SK-N-SH (cell line): Measurements from ENCODE around the gene POMGNT1. TPM values are rescaled to one million over a fixed set of nuclear protein-coding genes. Genes with fewer than 3 reads are reported as not detected.

Experiments used
- CTCF ChIA-PET: fragments of 300-600, 350-600 bp; formaldehyde crosslinking; extraction: SDS; loops from one replicate; lab custom pipeline; 2021; lab: Yijun Ruan, JAX
- POLR2A ChIA-PET: fragments of 350-600 bp; sonication (Branson Sonifier 250); formaldehyde crosslinking; extraction: SDS; loops from one replicate; lab custom pipeline; 2020; ENCODE audit warnings: antibody characterized with exemption, inconsistent platforms; lab: Yijun Ruan, JAX
- DNase-seq: peaks from one replicate; pipeline ENCODE4 v3.0.0; 2012
- H2AFZ ChIP-seq: fragments of 200-600 bp; sonication (generic); 2 replicates; pipeline ENCODE4 v1.8.1; 2016; ENCODE audit warnings: antibody characterized with exemption, mild to moderate bottlenecking, low read depth
- H3F3A ChIP-seq: fragments of 200-600 bp; sonication (generic); replicated peaks from 2 replicates; pipeline ENCODE3; 2016; ENCODE audit warnings: antibody characterized with exemption, mild to moderate bottlenecking; ENCODE audit not compliant: insufficient read depth
- H3K27ac ChIP-seq, 2 experiments: fragments of 200-500 bp in 1 of 2; fragments of 200-600 bp in 1 of 2; sonication (Bioruptor generic) in 1 of 2; sonication (generic), shearing (Covaris generic) in 1 of 2; 2 replicates each; pipeline versions ENCODE4 v1.5.1 to v1.6.1; 2014 to 2016; ENCODE audit warnings: low read depth in 2 of 2, inconsistent platforms in 1 of 2, low read length in 1 of 2, mild to moderate bottlenecking in 1 of 2, mixed read lengths in 1 of 2
- H3K27me3 ChIP-seq: fragments of 200-600 bp; sonication (generic), shearing (Covaris generic); 2 replicates; pipeline ENCODE4 v1.6.1; 2016; ENCODE audit warnings: mixed run types; ENCODE audit not compliant: insufficient read depth
- H3K36me3 ChIP-seq, 2 experiments: fragments of 200-500 bp in 1 of 2; fragments of 200-600 bp in 1 of 2; sonication (Bioruptor generic) in 1 of 2; sonication (generic) in 1 of 2; replicated peaks in 1 of 2; 2 replicates each; pipeline versions ENCODE3 to v1.5.1; 2014 to 2016; ENCODE audit warnings: low read length in 1 of 2, mild to moderate bottlenecking in 1 of 2; ENCODE audit not compliant: insufficient read depth in 2 of 2, control insufficient read depth in 1 of 2
- H3K4me1 ChIP-seq, 2 experiments: fragments of 200-500 bp in 1 of 2; fragments of 200-600 bp in 1 of 2; sonication (Bioruptor generic) in 1 of 2; sonication (generic), shearing (Covaris generic) in 1 of 2; 2 replicates each; pipeline versions ENCODE4 v1.5.1 to v1.6.1; 2014 to 2016; ENCODE audit warnings: low read depth in 1 of 2, low read length in 1 of 2, mixed run types in 1 of 2; ENCODE audit not compliant: insufficient read depth in 2 of 2, control insufficient read depth in 1 of 2
- H3K4me2 ChIP-seq: fragments of 200-600 bp; sonication (generic), shearing (Covaris generic); 2 replicates; pipeline ENCODE4 v1.6.1; 2017; ENCODE audit warnings: mixed run types
- H3K4me3 ChIP-seq, 2 experiments: fragments of 200-500 bp in 1 of 2; fragments of 200-600 bp in 1 of 2; sonication (Bioruptor generic) in 1 of 2; sonication (generic), shearing (Covaris generic) in 1 of 2; 2 replicates each; pipeline versions ENCODE4 v1.5.1 to v1.8.1; 2014 to 2016; ENCODE audit warnings: low read depth in 2 of 2, inconsistent platforms in 1 of 2, low read length in 1 of 2, mild to moderate bottlenecking in 1 of 2, mixed read lengths in 1 of 2, moderate library complexity in 1 of 2
- H3K79me2 ChIP-seq: fragments of 200-600 bp; sonication (generic); 2 replicates; pipeline ENCODE4 v1.8.1; 2017; ENCODE audit warnings: mild to moderate bottlenecking; ENCODE audit not compliant: insufficient read depth
- H3K9ac ChIP-seq: fragments of 200-600 bp; sonication (generic); 2 replicates; pipeline ENCODE4 v1.6.1; 2017; ENCODE audit warnings: mixed run types
- H3K9me2 ChIP-seq: fragments of 200-600 bp; sonication (generic); 2 replicates; pipeline ENCODE4 v1.6.1; 2017; ENCODE audit warnings: mixed run types
- H3K9me3 ChIP-seq: fragments of 200-600 bp; sonication (generic); 2 replicates; pipeline ENCODE4 v1.6.1; 2017; ENCODE audit warnings: mixed run types, mild to moderate bottlenecking, moderate library complexity
- H4K20me1 ChIP-seq: fragments of 200-600 bp; sonication (generic); 2 replicates; pipeline ENCODE4 v1.6.1; 2017; ENCODE audit warnings: mild to moderate bottlenecking, mixed run types; ENCODE audit not compliant: insufficient read depth
- ELF1 ChIP-seq: IDR thresholded peaks from 2 replicates; pipeline ENCODE4 v1.4.0; 2012
- EP300 ChIP-seq, 2 experiments: IDR thresholded peaks; 2 replicates each; pipeline versions ENCODE4 v1.4.0 to v1.6.1; 2012; ENCODE audit warnings: borderline replicate concordance in 1 of 2, low read depth in 1 of 2, low read length in 1 of 2
- EZH2phosphoT487 ChIP-seq: fragments of 200-600 bp; sonication (generic); IDR thresholded peaks from 2 replicates; pipeline ENCODE4 v1.6.1; 2017; ENCODE audit warnings: low read depth, mixed run types, mild to moderate bottlenecking, antibody characterized with exemption, moderate library complexity, borderline replicate concordance
- FOSL2 ChIP-seq: IDR thresholded peaks from 2 replicates; pipeline ENCODE4 v1.4.0; 2012; ENCODE audit warnings: low read depth, mild to moderate bottlenecking, moderate library complexity, borderline replicate concordance
- FOXJ3 ChIP-seq: sonication (generic); formaldehyde crosslinking; IDR thresholded peaks from 2 replicates; pipeline ENCODE4 v1.5.1; 2020; ENCODE audit warnings: mild to moderate bottlenecking, missing genetic modification reagents
- FOXM1 ChIP-seq: IDR thresholded peaks from 2 replicates; pipeline ENCODE4 v1.4.0; 2012; ENCODE audit warnings: low read depth, mild to moderate bottlenecking
- GATA2 ChIP-seq: sonication (generic); formaldehyde crosslinking; IDR thresholded peaks from 2 replicates; pipeline ENCODE4 v1.5.0; 2020; ENCODE audit warnings: mild to moderate bottlenecking, missing genetic modification reagents
- IRF3 ChIP-seq: fragments of 150-350 bp; IDR thresholded peaks from 2 replicates; pipeline ENCODE4 v1.6.1; 2016; ENCODE audit warnings: mild to moderate bottlenecking, low read depth, low read length
- JUND ChIP-seq: IDR thresholded peaks from 2 replicates; pipeline ENCODE4 v1.4.0; 2012
- MEF2A ChIP-seq: IDR thresholded peaks from 2 replicates; pipeline ENCODE4 v1.4.0; 2012; ENCODE audit warnings: low read depth, borderline replicate concordance
- MXI1 ChIP-seq: IDR thresholded peaks from 2 replicates; pipeline ENCODE4 v1.6.1; 2012; ENCODE audit warnings: mild to moderate bottlenecking, low read depth, low read length, improper control_type of control experiment
- NRF1 ChIP-seq: IDR thresholded peaks from 2 replicates; pipeline ENCODE4 v1.6.1; 2012; ENCODE audit warnings: low read depth, mild to moderate bottlenecking, low read length
- POLR2AphosphoS5 ChIP-seq: IDR thresholded peaks from 2 replicates; pipeline ENCODE4 v1.6.1; 2012; ENCODE audit warnings: low read depth, low read length
- RCOR1 ChIP-seq: fragments of 150-350 bp; IDR thresholded peaks from 2 replicates; pipeline ENCODE4 v1.6.1; 2017; ENCODE audit warnings: antibody characterized with exemption, low read length
- RXRA ChIP-seq: IDR thresholded peaks from 2 replicates; pipeline ENCODE4 v1.4.0; 2012; ENCODE audit warnings: low read depth, mild to moderate bottlenecking, borderline replicate concordance
- SIN3A ChIP-seq: IDR thresholded peaks from 2 replicates; pipeline ENCODE4 v1.6.1; 2012; ENCODE audit warnings: low read depth, mild to moderate bottlenecking, low read length, moderate library complexity, borderline replicate concordance
- SMC3 ChIP-seq: IDR thresholded peaks from 2 replicates; pipeline ENCODE4 v1.6.1; 2012; ENCODE audit warnings: low read depth, low read length, improper control_type of control experiment
- TAF1 ChIP-seq: IDR thresholded peaks from 2 replicates; pipeline ENCODE4 v1.6.1; 2012; ENCODE audit warnings: low read depth, mild to moderate bottlenecking, low read length, moderate library complexity, borderline replicate concordance
- TCF12 ChIP-seq: IDR thresholded peaks from 2 replicates; pipeline ENCODE4 v1.4.0; 2012
- TEAD4 ChIP-seq: IDR thresholded peaks from 2 replicates; pipeline ENCODE4 v1.4.0; 2012; ENCODE audit warnings: mild to moderate bottlenecking, borderline replicate concordance; ENCODE audit not compliant: insufficient read depth
- USF2 ChIP-seq: fragments of 150-350 bp; IDR thresholded peaks from 2 replicates; pipeline ENCODE4 v1.6.1; 2017; ENCODE audit warnings: antibody characterized with exemption, low read length, low read depth, borderline replicate concordance
- YY1 ChIP-seq: IDR thresholded peaks from 2 replicates; pipeline ENCODE4 v1.4.0; 2012; ENCODE audit warnings: low read depth, mild to moderate bottlenecking
- whole genome bisulfite sequencing: methylation state at CpG from one replicate; pipeline ENCODE4 v1.1.6; 2017; ENCODE audit warnings: low lambda C conversion rate; 5-methylcytosine and 5-hydroxymethylcytosine counted together
- polyA plus RNA-seq, 3 experiments: library from polyadenylated mRNA; depleted of rRNA; stranded (reverse); fragments of >200 nt; gene quantifications; 2 replicates each; pipeline ENCODE4 v1.2.3, GENCODE V29; 2012
- TF ChIP-seq, protein P1 (sequence below): IDR thresholded peaks from 2 replicates; pipeline ENCODE4 v1.4.0; 2012; ENCODE audit warnings: low read depth, borderline replicate concordance
- TF ChIP-seq, protein P2 (sequence below): IDR thresholded peaks from 2 replicates; pipeline ENCODE4; 2012
- TF ChIP-seq, protein P3 (sequence below): IDR thresholded peaks from 2 replicates; pipeline ENCODE4 v1.4.0; 2012; ENCODE audit warnings: low read depth, borderline replicate concordance

The POMGNT1 gene
- polyA plus RNA-seq, 1 of the 3 experiments (the other 2 are of a cell fraction), result 165 TPM

GRCh38 chr1:46183079-46183847 lies 15.0 kb downstream of the POMGNT1 start:
- Histone ChIP-seq H2AFZ (peak overlapping the region; percentile 37; the same call in 1 of the 2 replicates), H3K79me2 (no peaks in the 10 kb centered on the region), H3K4me2 (peak overlapping the region; percentile 42), H3K4me1 (peaks cover 26 to 28% of the 10 kb centered on the region in 2 experiments; a peak in 3 of 4 replicates), H3K9me3 (no peaks in the 10 kb centered on the region), H3K9ac (peak overlapping the region; percentile 64), H3K27ac (peak overlapping the region; percentile 83 to 97), H3K36me3 (peaks cover 0 to 11% of the 10 kb centered on the region in 2 experiments), H3K9me2 (no peaks in the 10 kb centered on the region), H4K20me1 (no peaks in the 10 kb centered on the region), H3K27me3 (no peaks in the 10 kb centered on the region), H3F3A (peaks cover 21% of the 10 kb centered on the region), H3K4me3 (no peak overlapping the region)
- ChIA-PET CTCF (interaction anchor here (1.3 to 5.0 kb wide), 3 partner anchors 40 to 270 kb away, joined by 3 to 57 read pairs (median 5); no protein-coding TSS in a partner anchor), POLR2A (no interaction called here)
- 29% methylated on average over 7 of the region's 8 CpGs for WGBS
- no peak for DNase-seq
- TF ChIP-seq YY1 (no peak), EP300 (IDR thresholded peaks at IDR 0.05; ENCODE audit: borderline replicate concordance in 1 of 2, low read depth in 1 of 2, low read length in 1 of 2) (peak; percentile 21 to 78; a peak in 2 of 4 replicates), RCOR1 (peak; percentile 19; the same call in 1 of the 2 replicates), TAF1 (peak; percentile 54; the same call in 1 of the 2 replicates), SIN3A (peak; percentile 65; the same call in 1 of the 2 replicates), IRF3 (no peak), TCF12 (peak; percentile 91), RXRA (peak; percentile 87; the same call in 1 of the 2 replicates), MXI1 (no peak), FOXJ3 (no peak), POLR2AphosphoS5 (peak; percentile 85; the same call in 1 of the 2 replicates), MEF2A (no peak), GATA2 (CRISPR knock-in tag) (no peak), EZH2phosphoT487 (no peak), NRF1 (peak; percentile 38; the same call in 1 of the 2 replicates), FOSL2 (peak; percentile 96), ELF1 (peak; percentile 54), FOXM1 (no peak), USF2 (no peak), JUND (peak; percentile 87), SMC3 (no peak), TEAD4 (peak; percentile 85)
- TF ChIP-seq, protein P1, sequence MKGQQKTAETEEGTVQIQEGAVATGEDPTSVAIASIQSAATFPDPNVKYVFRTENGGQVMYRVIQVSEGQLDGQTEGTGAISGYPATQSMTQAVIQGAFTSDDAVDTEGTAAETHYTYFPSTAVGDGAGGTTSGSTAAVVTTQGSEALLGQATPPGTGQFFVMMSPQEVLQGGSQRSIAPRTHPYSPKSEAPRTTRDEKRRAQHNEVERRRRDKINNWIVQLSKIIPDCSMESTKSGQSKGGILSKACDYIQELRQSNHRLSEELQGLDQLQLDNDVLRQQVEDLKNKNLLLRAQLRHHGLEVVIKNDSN, result no peak
- TF ChIP-seq, protein P2, sequence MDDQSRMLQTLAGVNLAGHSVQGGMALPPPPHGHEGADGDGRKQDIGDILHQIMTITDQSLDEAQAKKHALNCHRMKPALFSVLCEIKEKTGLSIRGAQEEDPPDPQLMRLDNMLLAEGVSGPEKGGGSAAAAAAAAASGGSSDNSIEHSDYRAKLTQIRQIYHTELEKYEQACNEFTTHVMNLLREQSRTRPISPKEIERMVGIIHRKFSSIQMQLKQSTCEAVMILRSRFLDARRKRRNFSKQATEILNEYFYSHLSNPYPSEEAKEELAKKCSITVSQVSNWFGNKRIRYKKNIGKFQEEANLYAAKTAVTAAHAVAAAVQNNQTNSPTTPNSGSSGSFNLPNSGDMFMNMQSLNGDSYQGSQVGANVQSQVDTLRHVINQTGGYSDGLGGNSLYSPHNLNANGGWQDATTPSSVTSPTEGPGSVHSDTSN, result peak; percentile 67
- TF ChIP-seq, protein P3, sequence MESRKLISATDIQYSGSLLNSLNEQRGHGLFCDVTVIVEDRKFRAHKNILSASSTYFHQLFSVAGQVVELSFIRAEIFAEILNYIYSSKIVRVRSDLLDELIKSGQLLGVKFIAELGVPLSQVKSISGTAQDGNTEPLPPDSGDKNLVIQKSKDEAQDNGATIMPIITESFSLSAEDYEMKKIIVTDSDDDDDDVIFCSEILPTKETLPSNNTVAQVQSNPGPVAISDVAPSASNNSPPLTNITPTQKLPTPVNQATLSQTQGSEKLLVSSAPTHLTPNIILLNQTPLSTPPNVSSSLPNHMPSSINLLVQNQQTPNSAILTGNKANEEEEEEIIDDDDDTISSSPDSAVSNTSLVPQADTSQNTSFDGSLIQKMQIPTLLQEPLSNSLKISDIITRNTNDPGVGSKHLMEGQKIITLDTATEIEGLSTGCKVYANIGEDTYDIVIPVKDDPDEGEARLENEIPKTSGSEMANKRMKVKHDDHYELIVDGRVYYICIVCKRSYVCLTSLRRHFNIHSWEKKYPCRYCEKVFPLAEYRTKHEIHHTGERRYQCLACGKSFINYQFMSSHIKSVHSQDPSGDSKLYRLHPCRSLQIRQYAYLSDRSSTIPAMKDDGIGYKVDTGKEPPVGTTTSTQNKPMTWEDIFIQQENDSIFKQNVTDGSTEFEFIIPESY, result no peak
